ENCODE results near the gene GPR158. TPM values are rescaled to one million over a fixed set of nuclear protein-coding genes. Genes with fewer than 3 reads are reported as not detected.

The GPR158 gene
- total RNA-seq, 1 donor from 2014 or later, result not detected

GRCh38 chr10:25384618-25385017 is 209.8 kb downstream of the GPR158 start:
- no peak for DNase-seq (ENCODE audit: extremely low read depth, low read depth, low spot score)

DNA sequence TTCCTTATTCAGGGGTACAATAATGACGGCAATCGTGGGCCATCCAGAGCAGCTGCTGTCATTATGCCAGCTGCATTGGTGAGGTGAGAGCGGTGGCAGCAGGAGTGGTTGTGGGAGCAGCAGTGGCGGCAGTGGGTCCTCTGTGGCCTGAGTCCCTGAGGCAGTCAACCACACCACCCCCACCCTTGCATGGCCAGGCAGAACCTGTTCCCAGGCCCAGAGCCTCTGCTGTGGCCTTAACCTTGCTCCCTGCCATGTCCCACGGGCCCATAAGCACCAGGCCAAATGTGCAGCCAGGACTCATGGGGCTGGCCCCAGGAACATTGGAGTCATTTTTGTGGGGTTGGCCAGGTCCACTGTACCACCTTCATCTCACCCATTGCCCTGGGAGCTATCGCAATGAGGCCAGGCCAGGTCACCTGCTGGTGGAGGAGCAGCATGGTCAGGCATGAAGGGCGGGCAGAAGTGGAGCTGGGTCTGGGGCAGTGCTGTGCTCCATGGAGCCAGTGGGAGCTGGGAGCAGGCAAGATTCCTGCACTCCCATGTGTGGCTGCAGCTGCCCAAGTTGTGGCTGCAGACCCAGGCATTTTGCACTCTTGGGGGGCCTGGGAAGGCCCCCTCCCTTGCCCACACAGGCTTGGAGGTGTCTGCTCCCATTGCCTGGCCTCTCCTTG is 213.5 kb downstream of the GPR158 start:
- DNase-seq (ENCODE audit: extremely low read depth, low read depth, low spot score), result no peak

GRCh38 chr10:25388862-25389206 is 214.0 kb downstream of the GPR158 start:
- no peak for DNase-seq (ENCODE audit: extremely low read depth, low read depth, low spot score)

- DNase-seq (ENCODE audit: extremely low read depth, low read depth, low spot score), result no peak
These were observed 215.9 kb downstream of the GPR158 start for GRCh38 chr10:25390733-25391132.

GRCh38 chr10:25392132-25392531 is 217.3 kb downstream of the GPR158 start:
- DNase-seq (ENCODE audit: extremely low read depth, low read depth, low spot score), result no peak

DNA sequence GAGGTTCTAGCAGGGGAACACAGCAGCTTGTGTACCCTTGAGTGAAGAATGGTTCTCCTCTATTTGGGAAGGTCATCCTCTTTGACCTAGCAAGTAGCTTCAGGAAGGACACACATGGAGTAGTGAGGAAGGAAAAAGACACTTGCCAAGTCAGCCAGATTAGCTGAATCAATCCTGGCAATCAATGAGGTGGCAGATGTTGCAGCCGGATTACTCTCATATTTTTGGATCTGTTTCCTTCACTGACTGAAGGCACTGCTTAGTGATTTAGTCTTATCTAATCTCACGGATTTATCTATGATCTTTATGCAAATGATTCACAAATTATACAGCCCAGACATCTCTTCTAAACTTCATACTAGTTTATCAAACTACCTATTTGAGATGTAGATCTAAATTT is 218.8 kb downstream of the GPR158 start:
- no peak for DNase-seq (ENCODE audit: extremely low read depth, low read depth, low spot score)

DNA sequence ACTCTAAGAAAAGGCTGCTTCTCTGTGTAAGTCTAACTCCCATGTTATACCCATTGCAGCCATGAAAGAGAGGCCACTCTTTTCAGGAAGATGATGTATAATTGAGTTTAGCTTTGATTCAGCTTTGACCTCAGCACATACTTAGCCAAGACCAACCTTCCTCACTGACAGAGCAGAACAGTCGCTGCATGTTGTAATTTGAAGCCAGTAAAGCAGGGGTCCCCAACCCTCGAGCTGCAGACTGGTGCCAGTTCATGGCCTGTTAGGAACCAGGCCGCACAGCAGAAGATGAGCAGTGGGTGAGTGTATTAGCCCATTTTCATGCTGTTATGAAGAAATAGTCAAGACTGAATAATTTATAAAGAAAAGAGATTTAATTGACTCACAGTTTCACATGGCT is 223.9 kb downstream of the GPR158 start:
- no peak for DNase-seq (ENCODE audit: extremely low read depth, low read depth, low spot score)

GRCh38 chr10:25405871-25406270 is 231.1 kb downstream of the GPR158 start:
- no peak for DNase-seq (ENCODE audit: extremely low read depth, low read depth, low spot score)

GRCh38 chr10:25417611-25418010 is 242.8 kb downstream of the GPR158 start:
- DNase-seq (ENCODE audit: extremely low read depth, low read depth, low spot score), result no peak

DNA sequence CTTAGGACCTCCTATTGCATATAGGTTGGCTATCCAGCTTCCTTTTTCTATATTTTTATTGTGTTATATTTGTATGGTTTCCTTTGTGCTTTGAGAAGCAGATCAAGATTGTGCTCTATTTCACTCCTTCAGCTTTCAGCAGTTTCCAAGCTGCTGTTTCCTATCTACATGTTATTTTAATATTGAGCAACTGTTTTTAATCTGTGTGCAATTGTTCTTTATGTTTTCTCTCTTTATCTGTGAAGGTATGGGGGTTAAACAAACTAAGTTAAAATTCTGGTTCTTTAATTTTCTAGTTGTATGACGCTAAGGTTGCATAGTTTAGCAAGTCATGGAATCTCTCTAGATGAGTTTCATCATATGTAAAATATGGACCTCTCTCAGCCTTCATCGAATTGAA is 251.0 kb downstream of the GPR158 start:
- no peak for DNase-seq (ENCODE audit: extremely low read depth, low read depth, low spot score)

GRCh38 chr10:25436431-25436830 is 261.6 kb downstream of the GPR158 start:
- no peak for DNase-seq (ENCODE audit: extremely low read depth, low read depth, low spot score)

GRCh38 chr10:25441270-25441669 is 266.5 kb downstream of the GPR158 start:
- no peak for DNase-seq (ENCODE audit: extremely low read depth, low read depth, low spot score)

DNA sequence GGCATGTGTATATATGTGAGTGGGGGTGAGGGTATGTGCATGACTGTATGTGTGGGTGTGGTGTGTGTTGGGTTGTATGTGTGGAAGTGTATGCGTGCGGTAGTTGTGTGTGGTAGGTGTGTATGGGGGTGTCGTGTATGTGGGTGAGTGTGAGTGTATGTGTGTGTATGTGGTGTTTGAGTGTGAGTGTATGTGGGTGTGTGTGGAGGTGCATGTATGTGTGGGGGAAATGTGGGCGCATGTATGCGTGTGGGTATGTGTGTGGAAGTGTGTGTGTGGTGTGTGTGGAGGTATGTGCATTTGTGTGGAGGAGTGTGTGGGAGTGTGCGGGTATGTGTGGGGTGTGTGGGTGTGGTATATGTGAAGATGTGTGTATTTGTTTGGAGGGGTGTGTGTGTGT is 269.5 kb downstream of the GPR158 start:
- no peak for DNase-seq (ENCODE audit: extremely low read depth, low read depth, low spot score)

DNA sequence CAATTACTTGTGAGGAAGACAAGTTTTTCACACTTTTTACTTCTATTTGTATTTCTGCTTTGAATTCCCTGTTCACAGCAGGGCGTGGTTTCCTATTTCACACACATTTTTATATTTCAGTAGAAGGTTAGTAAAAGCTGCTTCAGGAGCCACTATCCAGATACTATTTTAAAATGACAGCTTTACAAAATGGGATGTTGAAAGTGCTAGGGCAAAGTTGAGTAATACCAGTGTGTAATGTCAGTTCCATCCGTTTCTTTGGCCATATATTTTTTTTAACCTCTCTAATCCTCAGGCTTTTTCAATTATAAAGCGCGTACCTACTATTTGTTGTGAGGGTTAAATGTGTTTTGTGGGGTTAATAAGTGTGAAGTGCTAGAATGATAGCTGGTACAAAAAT is 276.6 kb downstream of the GPR158 start:
- DNase-seq (ENCODE audit: extremely low read depth, low read depth, low spot score), result no peak

DNA sequence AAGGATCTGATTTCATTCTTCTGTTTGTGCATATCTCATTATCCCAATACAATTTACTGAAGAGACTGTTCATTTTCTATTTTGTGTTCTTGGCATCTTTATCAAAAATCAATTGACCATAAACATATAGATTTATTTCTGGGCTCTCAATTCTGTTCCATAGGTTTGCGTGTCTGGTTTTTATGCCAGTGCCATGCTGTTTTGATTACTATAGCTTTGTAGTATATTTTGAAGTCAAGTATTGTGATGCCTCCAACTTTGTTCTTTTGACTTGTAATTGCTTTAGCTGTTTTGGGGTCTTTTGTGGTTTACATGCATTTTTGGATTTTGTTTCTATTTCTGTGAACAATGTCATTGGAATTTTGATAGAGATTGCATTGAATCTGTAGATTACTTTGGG is 278.8 kb downstream of the GPR158 start:
- no peak for DNase-seq (ENCODE audit: extremely low read depth, low read depth, low spot score)

DNA sequence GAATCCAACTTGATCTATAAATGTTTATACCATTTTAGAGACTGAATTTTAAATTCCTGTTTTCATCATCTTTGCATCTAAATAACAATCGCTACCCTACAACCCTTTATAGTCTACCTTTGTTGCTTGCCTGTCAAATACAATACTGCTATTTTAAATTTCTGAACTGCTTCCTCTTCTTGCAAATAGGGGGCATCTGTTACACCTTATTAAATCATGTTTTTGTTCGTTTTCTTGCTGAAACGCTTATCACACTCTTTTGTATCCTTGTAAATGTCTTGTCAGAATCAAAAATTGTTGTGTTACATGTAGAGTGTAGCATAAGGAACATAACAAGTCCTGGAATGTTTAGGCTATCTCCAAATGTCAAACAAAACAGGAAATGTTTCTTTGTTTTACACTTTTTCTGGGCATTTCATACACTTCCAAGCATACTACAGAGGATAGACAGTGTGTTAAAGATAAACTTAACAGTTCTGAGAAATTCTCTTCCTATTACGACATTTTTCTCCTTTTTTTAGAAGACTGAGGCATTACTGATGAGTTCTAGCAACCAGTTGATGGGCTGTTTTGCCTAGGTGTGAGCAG is 281.3 kb downstream of the GPR158 start:
- DNase-seq (ENCODE audit: extremely low read depth, low read depth, low spot score), result no peak

GRCh38 chr10:25457552-25457951 is 282.8 kb downstream of the GPR158 start:
- no peak for DNase-seq (ENCODE audit: extremely low read depth, low read depth, low spot score)

GRCh38 chr10:25465582-25466372 is 291.0 kb downstream of the GPR158 start:
- no peak for DNase-seq (ENCODE audit: extremely low read depth, low read depth, low spot score)

- no peak for DNase-seq (ENCODE audit: extremely low read depth, low read depth, low spot score)
These were observed 293.1 kb downstream of the GPR158 start for GRCh38 chr10:25467881-25468280.

- DNase-seq (ENCODE audit: extremely low read depth, low read depth, low spot score), result no peak
These were observed 306.7 kb downstream of the GPR158 start for GRCh38 chr10:25481467-25481866.

DNA sequence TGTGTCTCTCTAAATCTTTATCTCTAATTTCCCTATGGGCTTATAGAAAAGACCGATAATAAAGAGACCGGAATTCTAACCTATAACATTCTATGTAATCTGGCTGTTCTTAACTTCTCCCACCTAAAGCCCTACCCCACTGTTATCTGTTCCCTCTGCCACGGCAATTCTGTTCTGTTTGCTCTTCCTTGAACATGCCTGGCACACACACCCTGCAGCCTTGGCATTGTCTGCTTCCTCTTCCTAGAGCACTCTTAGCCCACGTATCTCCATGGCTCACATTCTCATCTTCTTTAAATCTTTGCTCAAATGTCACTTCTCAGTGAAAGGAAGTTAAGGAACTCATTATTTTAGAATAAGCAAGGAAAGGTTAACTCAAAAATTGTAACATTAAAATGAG is 309.2 kb downstream of the GPR158 start:
- no peak for DNase-seq (ENCODE audit: extremely low read depth, low read depth, low spot score)

- no peak for DNase-seq (ENCODE audit: extremely low read depth, low read depth, low spot score)
These were observed 312.5 kb downstream of the GPR158 start for GRCh38 chr10:25487266-25487665.
